Tongue (tissue), 2 donors: ENCODE measurements around the gene PPP1R11. TPM values are rescaled to one million over a fixed set of nuclear protein-coding genes. Genes with fewer than 3 reads are reported as not detected.
A peak's percentile ranks its signal among the peaks of the same experiment; 100 is the strongest.
"Not testable (repeated sequence)": the region's sequence is repeated elsewhere in the genome, so short reads cannot be mapped to it uniquely, and the experiment has no call there.

Experiments
- DNase-seq: peaks from one replicate; pipeline ENCODE4 v3.0.0-alpha.2; 2015
- total RNA-seq: library from RNA; depleted of rRNA; stranded (reverse); fragments of >200 nt; gene quantifications from one replicate; pipeline ENCODE4 v1.2.3, GENCODE V29; 2014

The PPP1R11 gene
- total RNA-seq, result 10.5 TPM

- peak; percentile 100 for DNase-seq
Observed at GRCh38 chr6:30066577-30067459, at the start of gene PPP1R11. Gene PPP1R11 (plus strand): TSS chr6:30067198. CDS start chr6:30067411, 213 bp downstream.

- DNase-seq, result no peak
Observed at GRCh38 chr6:30019819-30020218, 47.2 kb upstream of the PPP1R11 start.

- DNase-seq, result no peak
Observed at GRCh38 chr6:30020626-30021025, 46.4 kb upstream of the PPP1R11 start.

GRCh38 chr6:30022189-30022588, 44.8 kb upstream of the PPP1R11 start:
- no peak for DNase-seq

GRCh38 chr6:30022712-30023111, 44.3 kb upstream of the PPP1R11 start:
- DNase-seq, result not testable (repeated sequence)

- no peak for DNase-seq
Observed at GRCh38 chr6:30025186-30025585, 41.8 kb upstream of the PPP1R11 start.

- no peak for DNase-seq
Observed at GRCh38 chr6:30029588-30029987, 37.4 kb upstream of the PPP1R11 start.

GRCh38 chr6:30031381-30031780, 35.6 kb upstream of the PPP1R11 start:
- no peak for DNase-seq

- not testable (repeated sequence) for DNase-seq
Observed at GRCh38 chr6:30033440-30033839, 33.6 kb upstream of the PPP1R11 start.

GRCh38 chr6:30035784-30036183, 31.2 kb upstream of the PPP1R11 start:
- no peak for DNase-seq

- DNase-seq, result peak; percentile 6
Observed at GRCh38 chr6:30037182-30037788, 29.7 kb upstream of the PPP1R11 start.

GRCh38 chr6:30041221-30041620, 25.8 kb upstream of the PPP1R11 start:
- DNase-seq, result no peak

GRCh38 chr6:30041821-30042220, 25.2 kb upstream of the PPP1R11 start:
- DNase-seq, result no peak

- no peak for DNase-seq
Observed at GRCh38 chr6:30042476-30042875, 24.5 kb upstream of the PPP1R11 start.

- no peak for DNase-seq
Observed at GRCh38 chr6:30042914-30043313, 24.1 kb upstream of the PPP1R11 start.

GRCh38 chr6:30043744-30044143, 23.3 kb upstream of the PPP1R11 start:
- no peak for DNase-seq

- DNase-seq, result no peak
Observed at GRCh38 chr6:30044630-30045029, 22.4 kb upstream of the PPP1R11 start.

GRCh38 chr6:30047220-30047619, 19.8 kb upstream of the PPP1R11 start:
- DNase-seq, result no peak

- no peak for DNase-seq
Observed at GRCh38 chr6:30053682-30054081, 13.3 kb upstream of the PPP1R11 start.

- no peak for DNase-seq
Observed at GRCh38 chr6:30055513-30055912, 11.5 kb upstream of the PPP1R11 start.

- no peak for DNase-seq
Observed at GRCh38 chr6:30060606-30061091, 6.3 kb upstream of the PPP1R11 start.

GRCh38 chr6:30061092-30061857, 5.7 kb upstream of the PPP1R11 start, which contains the start of gene POLR1H:
Gene POLR1H (plus strand): TSS chr6:30061265. CDS start chr6:30061525, 260 bp downstream.
- peak; percentile 99 for DNase-seq
